H1 (cell line): Measurements from ENCODE around the gene MRPS24. TPM values are rescaled to one million over a fixed set of nuclear protein-coding genes. Genes with fewer than 3 reads are reported as not detected.

Source experiments
- BACH1 ChIP-seq: IDR thresholded peaks from 2 replicates; pipeline ENCODE4 v1.6.1; 2012; ENCODE audit warnings: low read length, improper control_type of control experiment
- CBX5 ChIP-seq: fragments of 300-800, 300-1000 bp; sonication (generic); IDR thresholded peaks from 2 replicates; pipeline ENCODE4 v1.7.1; 2016; ENCODE audit warnings: antibody characterized with exemption, low read length, low read depth
- CEBPB ChIP-seq: IDR thresholded peaks from 2 replicates; pipeline ENCODE4 v1.6.1; 2012; ENCODE audit warnings: low read depth, low read length
- CHD7 ChIP-seq: fragments of 300-600 bp; sonication (generic); IDR thresholded peaks from 2 replicates; pipeline ENCODE4 v1.7.1; 2012; ENCODE audit warnings: low read length, moderate library complexity, mild to moderate bottlenecking, inconsistent platforms; ENCODE audit not compliant: insufficient replicate concordance
- HDAC6 ChIP-seq: IDR thresholded peaks from one replicate; pipeline ENCODE4 v1.7.1; 2012; ENCODE audit warnings: low read depth, mild to moderate bottlenecking, inconsistent platforms, low read length, moderate library complexity
- JUND ChIP-seq: IDR thresholded peaks from 2 replicates; pipeline ENCODE4 v1.6.1; 2011; ENCODE audit warnings: mild to moderate bottlenecking, improper control_type of control experiment, low read length
- NANOG ChIP-seq: IDR thresholded peaks from 2 replicates; pipeline ENCODE4 v1.6.1; 2011; ENCODE audit warnings: low read length, low read depth, mild to moderate bottlenecking, inconsistent platforms; ENCODE audit not compliant: insufficient read depth, poor library complexity, severe bottlenecking
- NRF1 ChIP-seq: IDR thresholded peaks from 2 replicates; pipeline ENCODE4 v1.6.1; 2011; ENCODE audit warnings: mild to moderate bottlenecking, low read depth, low read length, improper control_type of control experiment
- POU5F1 ChIP-seq: IDR thresholded peaks from 2 replicates; pipeline ENCODE4 v1.6.1; 2011; ENCODE audit warnings: low read depth, mild to moderate bottlenecking, low read length, moderate library complexity
- TCF12 ChIP-seq: IDR thresholded peaks from 2 replicates; pipeline ENCODE4 v1.6.1; 2011; ENCODE audit warnings: low read depth, mild to moderate bottlenecking, low read length
- polyA plus RNA-seq, 7 experiments: library from polyadenylated mRNA; depleted of rRNA in 3 of 7; stranded (reverse) in 5 of 7; unstranded in 2 of 7; fragments of >200 nt in 5 of 7; fragments of 200-250 nt in 2 of 7; gene quantifications; 1 replicate in 5 of 7; 2 replicates in 1 of 7; 4 replicates in 1 of 7; pipeline versions ENCODE4 v1.2.1 to v1.2.3, GENCODE V29; 2011 to 2013; ENCODE audit warnings: missing spikeins in 2 of 7, mixed read lengths in 2 of 7
- total RNA-seq: library from RNA; stranded (reverse); fragmentation: NEBNext Ultra II Directional; extraction: Animal tissue kit (Norgen Biotek cat#: 25700); gene quantifications from 2 replicates; pipeline ENCODE4 v1.2.1, GENCODE V29; 2021

Gene MRPS24
- total and polyA plus RNA-seq, 2 of the 8 experiments (the other 6 are each of a cell fraction or from before 2014, with no cell fraction given): 133 to 347 TPM

- TF ChIP-seq CHD7 (no peak), TCF12 (no peak), NRF1 (no peak), BACH1 (no peak), JUND (no peak), CBX5 (no peak), HDAC6 (no peak), POU5F1 (no peak), NANOG (no peak), CEBPB (no peak)
Measured at GRCh38 chr7:43868181-43868580, 1.1 kb downstream of the MRPS24 start (continued).
